ENCODE measurements around the gene AQP2.

Gene AQP2

GRCh38 chr12:49950273-49951251, at the start of gene AQP2:
Gene AQP2 (plus strand): TSS chr12:49950737. CDS start chr12:49950831, 94 bp downstream.
- DNase-seq = no peak

- no peak for DNase-seq
Measured at GRCh38 chr12:49901026-49901425, 49.5 kb upstream of the AQP2 start.

- no peak for DNase-seq
Measured at GRCh38 chr12:49901986-49902385, 48.6 kb upstream of the AQP2 start.

- peak; percentile 79 for DNase-seq
Measured at GRCh38 chr12:49902399-49903350, 47.9 kb upstream of the AQP2 start.

- no peak for DNase-seq
Measured at GRCh38 chr12:49903351-49903699, 47.2 kb upstream of the AQP2 start.

- peak; percentile 83 for DNase-seq
Measured at GRCh38 chr12:49903700-49904423, 46.7 kb upstream of the AQP2 start, which contains the start of gene FAIM2. Gene FAIM2 (minus strand): TSS chr12:49903900. CDS start chr12:49903792, 108 bp downstream.

- no peak for DNase-seq
Measured at GRCh38 chr12:49904601-49905000, 45.9 kb upstream of the AQP2 start.

GRCh38 chr12:49905718-49906314, 44.7 kb upstream of the AQP2 start:
- DNase-seq = no peak

- no peak for DNase-seq
Measured at GRCh38 chr12:49907352-49907751, 43.2 kb upstream of the AQP2 start.

- DNase-seq = no peak
Measured at GRCh38 chr12:49909356-49909755, 41.2 kb upstream of the AQP2 start.

- peak; percentile 68 for DNase-seq
Measured at GRCh38 chr12:49909826-49910225, 40.7 kb upstream of the AQP2 start.

GRCh38 chr12:49910331-49911212, 40.0 kb upstream of the AQP2 start:
- DNase-seq = no peak

GRCh38 chr12:49911213-49911605, 39.3 kb upstream of the AQP2 start:
- no peak for DNase-seq

GRCh38 chr12:49912345-49913255, 37.9 kb upstream of the AQP2 start:
- no peak for DNase-seq

GRCh38 chr12:49916129-49916919, 34.2 kb upstream of the AQP2 start:
- no peak for DNase-seq

- DNase-seq = no peak
Measured at GRCh38 chr12:49917166-49917787, 33.3 kb upstream of the AQP2 start.

- DNase-seq = no peak
Measured at GRCh38 chr12:49917788-49918173, 32.8 kb upstream of the AQP2 start.

- DNase-seq = no peak
Measured at GRCh38 chr12:49920241-49920914, 30.2 kb upstream of the AQP2 start.
